Ascending aorta (tissue), 2 donors: ENCODE data around the gene CWC15. TPM values are rescaled to one million over a fixed set of nuclear protein-coding genes. Genes with fewer than 3 reads are reported as not detected.

Experiments used
- DNase-seq, 2 donors: peaks; one replicate each; pipeline ENCODE4 v3.0.0-alpha.2; 2019; ENCODE audit warnings: low spot score in 2 of 2
- H3K27ac ChIP-seq, 2 donors: fragments of 200-600 bp; sonication (generic); one replicate each; pipeline ENCODE4 v1.5.1; 2016 to 2017; ENCODE audit warnings: mild to moderate bottlenecking in 1 of 2
- H3K27me3 ChIP-seq: fragments of 200-600 bp; sonication (generic); one replicate; pipeline ENCODE4 v1.5.1; 2017
- H3K36me3 ChIP-seq, 2 donors: fragments of 200-600 bp; sonication (generic); one replicate each; pipeline ENCODE4 v1.5.1; 2016
- H3K4me1 ChIP-seq, 2 donors: fragments of 200-600 bp; sonication (generic); one replicate each; pipeline ENCODE4 v1.5.1; 2016 to 2017; ENCODE audit warnings: mild to moderate bottlenecking in 1 of 2
- H3K4me3 ChIP-seq, 2 donors: fragments of 200-600 bp; sonication (generic); one replicate each; pipeline ENCODE4 v1.5.1; 2016 to 2017; ENCODE audit warnings: mild to moderate bottlenecking in 1 of 2
- H3K9me3 ChIP-seq, 2 donors: fragments of 200-600 bp; sonication (generic); one replicate each; pipeline ENCODE4 v1.5.1; 2016
- CTCF ChIP-seq, 3 experiments: fragments of 200-600 bp in 2 of 3; fragments of 450-650 bp in 1 of 3; sonication (generic) in 2 of 3; IDR thresholded peaks; one replicate each; pipeline ENCODE4 v1.5.1; 2016 to 2019; ENCODE audit warnings: antibody characterized with exemption in 3 of 3, mild to moderate bottlenecking in 1 of 3, moderate library complexity in 1 of 3
- intact Hi-C: fragments of 100-400 bp; cut with DNase I; formaldehyde crosslinking; loops from one replicate; pipeline ENCODE4 v1.15.1; 2023
- total RNA-seq: library from RNA; depleted of rRNA; stranded (reverse); fragments of >200 nt; gene quantifications from one replicate; pipeline ENCODE4 v1.1.0, GENCODE V29; 2016

CWC15 gene
- total RNA-seq, 1 donor from 2014 or later = 16.2 TPM

GRCh38 chr11:94948070-94948617 is 25.2 kb downstream of the CWC15 start:
- TF ChIP-seq CTCF (IDR thresholded peaks at IDR 0.05) = no peak
- Histone ChIP-seq H3K4me1 (no peaks in the 10 kb centered on the region), H3K27me3 (no peaks in the 10 kb centered on the region), H3K27ac (no peak overlapping the region), H3K4me3 (no peak overlapping the region), H3K36me3 (no peaks in the 10 kb centered on the region), H3K9me3 (no peaks in the 10 kb centered on the region)
- intact Hi-C loops = no loop called here
- no peak for DNase-seq

- H3K36me3 ChIP-seq = no peaks in the 10 kb centered on the region
- DNase-seq = no peak
- no peaks in the 10 kb centered on the region for H3K27me3 ChIP-seq
- no peak overlapping the region for H3K27ac ChIP-seq
- no peak for TF ChIP-seq CTCF (IDR thresholded peaks at IDR 0.05)
- H3K4me1 ChIP-seq = no peaks in the 10 kb centered on the region
- intact Hi-C loops = no loop called here
- no peaks in the 10 kb centered on the region for H3K9me3 ChIP-seq
- no peak overlapping the region for H3K4me3 ChIP-seq
Measured at GRCh38 chr11:94946812-94947211, 26.5 kb downstream of the CWC15 start.

- Histone ChIP-seq H3K36me3 (no peaks in the 10 kb centered on the region), H3K27me3 (no peaks in the 10 kb centered on the region), H3K27ac (no peak overlapping the region), H3K9me3 (no peaks in the 10 kb centered on the region), H3K4me1 (peaks cover 0 to 6% of the 10 kb centered on the region in 2 donors), H3K4me3 (no peak overlapping the region)
- no peak for TF ChIP-seq CTCF (IDR thresholded peaks at IDR 0.05)
- intact Hi-C loops = no loop called here
- DNase-seq = no peak
Measured at GRCh38 chr11:94941131-94941530, 32.2 kb downstream of the CWC15 start.

GRCh38 chr11:94939346-94939745 is 34.0 kb downstream of the CWC15 start:
- H3K27me3 ChIP-seq = no peaks in the 10 kb centered on the region
- H3K9me3 ChIP-seq = no peaks in the 10 kb centered on the region
- no peak for TF ChIP-seq CTCF (IDR thresholded peaks at IDR 0.05)
- H3K27ac ChIP-seq = no peak overlapping the region
- intact Hi-C loops = no loop called here
- no peaks in the 10 kb centered on the region for H3K36me3 ChIP-seq
- no peak overlapping the region for H3K4me3 ChIP-seq
- peaks cover 0 to 6% of the 10 kb centered on the region in 2 donors for H3K4me1 ChIP-seq
- DNase-seq = no peak

GRCh38 chr11:94938095-94939055 is 35.0 kb downstream of the CWC15 start:
- Histone ChIP-seq H3K4me3 (no peak overlapping the region), H3K4me1 (peaks cover 0 to 6% of the 10 kb centered on the region in 2 donors), H3K36me3 (no peaks in the 10 kb centered on the region), H3K27me3 (no peaks in the 10 kb centered on the region), H3K9me3 (no peaks in the 10 kb centered on the region), H3K27ac (peak overlapping the region; percentile 12 to 30)
- intact Hi-C loops = no loop called here
- DNase-seq = peak; percentile 19 to 79
- TF ChIP-seq CTCF (IDR thresholded peaks at IDR 0.05) = no peak
